IMR-90 (cell line): ENCODE data around the gene UGT1A4. TPM values are rescaled to one million over a fixed set of nuclear protein-coding genes. Genes with fewer than 3 reads are reported as not detected.

Experiments used
- ATAC-seq: fragments of 200-7000 bp; cut with Tn5 transposase; 2 replicates; pipeline ENCODE4 v1.9.1; 2020; ENCODE audit warnings: low read depth, mild to moderate bottlenecking, moderate library complexity
- BruUV-seq: library from RNA; stranded (reverse); fragments of 400-500 nt; replicated peaks from 2 replicates; lab custom pipeline; 2021; lab: Mats Ljungman, UMichigan
- CTCF ChIA-PET: fragments of 300-600 bp; formaldehyde crosslinking; extraction: SDS; loops from one replicate; lab custom pipeline; 2021; ENCODE audit warnings: antibody characterized with exemption; lab: Yijun Ruan, JAX
- POLR2A ChIA-PET: fragments of 300-600 bp; sonication (Branson Sonifier 250); formaldehyde crosslinking; loops from one replicate; lab custom pipeline; 2022; ENCODE audit warnings: antibody characterized with exemption; ENCODE audit not compliant: unreplicated experiment; lab: Charles Lee
- DNase-seq: peaks from one replicate; pipeline ENCODE4 v3.0.0; 2013
- H2AFZ ChIP-seq: replicated peaks from 2 replicates; pipeline ENCODE3; 2013; ENCODE audit warnings: low read length, mild to moderate bottlenecking; ENCODE audit not compliant: poor library complexity
- H2AK5ac ChIP-seq: 2 replicates; pipeline ENCODE4 v1.6.1; 2013; ENCODE audit warnings: low read depth, low read length, inconsistent platforms
- H2AK9ac ChIP-seq: replicated peaks from 2 replicates; pipeline ENCODE3; 2013; ENCODE audit warnings: mild to moderate bottlenecking, low read depth, low read length, moderate library complexity; ENCODE audit not compliant: poor library complexity
- H2BK120ac ChIP-seq: 2 replicates; pipeline ENCODE4 v1.6.1; 2013; ENCODE audit warnings: low read depth, low read length, inconsistent platforms
- H2BK15ac ChIP-seq: 3 replicates; pipeline ENCODE4 v1.6.1; 2013; ENCODE audit warnings: low read depth, low read length, inconsistent platforms
- H2BK20ac ChIP-seq: 2 replicates; pipeline ENCODE4 v1.6.1; 2013; ENCODE audit warnings: low read depth, mild to moderate bottlenecking, inconsistent platforms, low read length, moderate library complexity
- H2BK5ac ChIP-seq: 2 replicates; pipeline ENCODE4 v1.6.1; 2013; ENCODE audit warnings: mild to moderate bottlenecking, low read depth, low read length, inconsistent platforms; ENCODE audit not compliant: poor library complexity, severe bottlenecking
- H3K14ac ChIP-seq: replicated peaks from 2 replicates; pipeline ENCODE4 v1.6.1; 2013; ENCODE audit warnings: low read depth, low read length, inconsistent platforms
- H3K18ac ChIP-seq: 2 replicates; pipeline ENCODE4 v1.6.1; 2013; ENCODE audit warnings: low read depth, low read length, control low read depth
- H3K23ac ChIP-seq: 2 replicates; pipeline ENCODE4 v1.6.1; 2013; ENCODE audit warnings: low read depth, low read length, inconsistent platforms
- H3K27ac ChIP-seq: 2 replicates; pipeline ENCODE4 v1.5.1; 2013; ENCODE audit warnings: mild to moderate bottlenecking, control low read depth, low read length; ENCODE audit not compliant: insufficient read depth
- H3K27me3 ChIP-seq: 2 replicates; pipeline ENCODE4 v1.6.1; 2013; ENCODE audit warnings: low read length; ENCODE audit not compliant: control insufficient read depth, insufficient read depth
- H3K36me3 ChIP-seq: 2 replicates; pipeline ENCODE4 v1.6.1; 2013; ENCODE audit warnings: low read length, mixed read lengths; ENCODE audit not compliant: control insufficient read depth, insufficient read depth
- H3K4ac ChIP-seq: 2 replicates; pipeline ENCODE4 v1.6.1; 2013; ENCODE audit warnings: low read depth, low read length, inconsistent platforms
- H3K4me1 ChIP-seq: 2 replicates; pipeline ENCODE4 v1.6.1; 2013; ENCODE audit warnings: low read length, mixed read lengths; ENCODE audit not compliant: control insufficient read depth, insufficient read depth
- H3K4me2 ChIP-seq: 2 replicates; pipeline ENCODE4 v1.6.1; 2013; ENCODE audit warnings: low read depth, mild to moderate bottlenecking, control low read depth, low read length, moderate library complexity
- H3K4me3 ChIP-seq: 2 replicates; pipeline ENCODE4 v1.5.1; 2013; ENCODE audit warnings: low read depth, mild to moderate bottlenecking, control low read depth, low read length, moderate library complexity; ENCODE audit not compliant: insufficient read depth
- H3K56ac ChIP-seq: 2 replicates; pipeline ENCODE4 v1.6.1; 2013; ENCODE audit warnings: low read length, inconsistent platforms; ENCODE audit not compliant: insufficient read depth; ENCODE audit errors: extremely low read depth
- H3K79me1 ChIP-seq, 2 experiments: 2 replicates each; pipeline ENCODE4 v1.6.1; 2013; ENCODE audit warnings: low read length in 2 of 2, inconsistent platforms in 1 of 2, low read depth in 1 of 2
- H3K9ac ChIP-seq: 2 replicates; pipeline ENCODE4 v1.6.1; 2013; ENCODE audit warnings: low read depth, low read length, control low read depth
- H3K9me1 ChIP-seq: 2 replicates; pipeline ENCODE4 v1.6.1; 2013; ENCODE audit warnings: low read length, inconsistent platforms; ENCODE audit not compliant: insufficient read depth
- H3K9me3 ChIP-seq: 2 replicates; pipeline ENCODE4 v1.6.1; 2013; ENCODE audit warnings: low read length; ENCODE audit not compliant: control insufficient read depth, insufficient read depth
- H4K20me1 ChIP-seq: 2 replicates; pipeline ENCODE4 v1.6.1; 2013; ENCODE audit warnings: low read length, inconsistent platforms; ENCODE audit not compliant: insufficient read depth
- H4K5ac ChIP-seq: 2 replicates; pipeline ENCODE4 v1.6.1; 2013; ENCODE audit warnings: mild to moderate bottlenecking, low read depth, low read length, control low read depth
- H4K8ac ChIP-seq, 2 experiments: 2 replicates each; pipeline ENCODE4 v1.6.1; 2013; ENCODE audit warnings: low read depth in 2 of 2, low read length in 2 of 2, control low read depth in 1 of 2, inconsistent platforms in 1 of 2
- H4K91ac ChIP-seq: 2 replicates; pipeline ENCODE4 v1.6.1; 2013; ENCODE audit warnings: low read depth, low read length, inconsistent platforms; ENCODE audit not compliant: insufficient read depth
- FOS ChIP-seq: fragments of 150-350 bp; IDR thresholded peaks from 2 replicates; pipeline ENCODE4 v1.6.1; 2016; ENCODE audit warnings: low read depth, low read length
- WGBS, 2 experiments: methylation state at CpG; one replicate each; pipeline versions ENCODE4 v1.1.5 to v1.1.7; 2013; ENCODE audit warnings: missing lambda C conversion rate in 2 of 2; ENCODE audit not compliant: insufficient read length in 1 of 2; ENCODE audit errors: extremely low coverage in 2 of 2; 5-methylcytosine and 5-hydroxymethylcytosine counted together
- dilution Hi-C: fragments of 300-500 bp; cut with HindIII; formaldehyde crosslinking; loops from one replicate; pipeline ENCODE4 v1.14.3; 2018; ENCODE audit warnings: low sequenced_read_pairs; ENCODE audit not compliant: unreplicated experiment
- in situ Hi-C: fragments of 300-500 bp; cut with MboI; formaldehyde crosslinking; loops from 3 replicates; pipeline ENCODE4 v1.14.3; 2019; ENCODE audit warnings: low sequenced_read_pairs, inconsistent platforms, mixed read lengths
- intact Hi-C: fragments of 100-400 bp; cut with micrococcal nuclease; formaldehyde crosslinking; loops from 2 replicates; pipeline ENCODE4 v1.10.0; 2022
- polyA plus RNA-seq, 3 experiments: library from polyadenylated mRNA; depleted of rRNA; stranded (reverse); fragments of >200 nt; gene quantifications; 2 replicates each; pipeline ENCODE4 v1.2.3, GENCODE V29; 2012; ENCODE audit warnings: low replicate concordance in 1 of 3
- total RNA-seq: library from RNA; depleted of rRNA; stranded (reverse); fragments of >200 nt; gene quantifications from 2 replicates; pipeline ENCODE4 v1.2.3, GENCODE V29; 2012

Gene UGT1A4
- total and polyA plus RNA-seq, 2 of the 4 experiments (the other 2 are of a cell fraction) = not detected

DNA sequence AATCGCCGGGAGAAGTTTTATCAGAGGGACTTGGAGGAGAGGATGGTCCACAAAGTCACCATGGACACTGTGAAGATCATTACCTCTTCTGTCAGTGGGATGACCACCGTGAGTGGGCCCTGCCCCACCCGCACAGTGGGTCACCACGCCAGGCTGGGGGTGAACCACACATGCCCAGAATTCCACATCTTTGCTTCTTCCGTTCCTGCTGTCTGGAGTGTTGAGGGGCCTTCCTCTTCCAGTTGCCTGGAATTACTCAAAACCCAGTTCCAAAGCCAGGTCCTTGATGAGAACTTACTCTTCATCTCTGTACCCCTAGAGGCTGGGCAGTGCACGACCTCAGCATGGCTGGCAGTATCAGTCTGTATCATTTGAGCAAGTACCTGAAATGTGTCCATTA lies 81.7 kb downstream of the UGT1A4 start:
- CTCF ChIA-PET = no interaction called here
- H2AK9ac ChIP-seq = no peak overlapping the region

More for the DNA sequence above, 81.7 kb downstream of the UGT1A4 start:
- Histone ChIP-seq H3K9me1 (no peaks in the 10 kb centered on the region), H3K18ac (no peak overlapping the region), H2BK5ac (no peak overlapping the region), H3K4ac (no peak overlapping the region), H4K20me1 (no peaks in the 10 kb centered on the region), H4K5ac (no peak overlapping the region), H3K56ac (no peak overlapping the region), H3K27me3 (peaks cover 19% of the 10 kb centered on the region), H2BK120ac (no peak overlapping the region), H4K91ac (no peak overlapping the region), H2BK15ac (no peak overlapping the region), H3K23ac (no peak overlapping the region), H3K27ac (no peak overlapping the region), H3K4me2 (no peak overlapping the region), H2BK20ac (no peak overlapping the region), H2AK5ac (no peak overlapping the region), H3K4me3 (no peak overlapping the region), H3K9ac (no peak overlapping the region), H3K79me1 (no peaks in the 10 kb centered on the region), H3K9me3 (no peaks in the 10 kb centered on the region; the same call in 1 of the 2 replicates), H2AFZ (no peak overlapping the region), H3K14ac (no peak overlapping the region), H3K4me1 (no peaks in the 10 kb centered on the region), H4K8ac (no peak overlapping the region), H3K36me3 (no peaks in the 10 kb centered on the region)
- in situ Hi-C loops (no loop called here), dilution Hi-C loops (no loop called here), intact Hi-C loops (no loop called here)
- DNase-seq (no peak), ATAC-seq (no peak)
- BruUV-seq = no TSS peak
- WGBS, 2 experiments = no CpG with 5 or more reads among the region's 7 CpGs
- no peak for TF ChIP-seq FOS
- POLR2A ChIA-PET = no interaction called here
